ENCODE measurements around the gene PYROXD2.

DNA sequence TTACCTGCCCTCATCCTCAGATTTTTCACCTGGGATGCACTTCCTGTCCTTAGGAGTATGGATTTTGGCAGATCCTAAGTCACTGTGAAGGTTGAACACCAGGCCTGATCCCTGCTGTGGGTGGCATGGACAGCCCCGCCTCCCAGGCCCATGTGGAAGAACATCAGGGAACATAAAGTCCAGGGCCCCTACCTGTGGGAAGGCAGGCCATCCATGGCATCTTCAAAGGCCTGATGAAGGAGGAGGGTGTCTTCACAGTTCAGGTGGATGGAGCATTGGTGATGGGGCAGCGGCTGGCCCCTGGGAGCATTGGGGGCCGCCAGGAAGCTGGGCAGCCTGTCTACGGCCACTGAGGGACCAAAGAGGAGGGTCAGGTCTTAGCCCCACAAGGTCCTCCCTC is 24.6 kb downstream of the PYROXD2 start:
- TF ChIP-seq PPARA (CRISPR knock-in tag; IDR thresholded peaks at IDR 0.05; ENCODE audit: borderline replicate concordance) (no peak), ARNTL (CRISPR knock-in tag; IDR thresholded peaks at IDR 0.05; ENCODE audit: borderline replicate concordance, low read depth) (no peak), GLIS3 (CRISPR knock-in tag; IDR thresholded peaks at IDR 0.05) (no peak), CSDC2 (CRISPR knock-in tag; IDR thresholded peaks at IDR 0.05) (no peak), ZFP30 (CRISPR knock-in tag; IDR thresholded peaks at IDR 0.05) (no peak), ZFP3 (CRISPR knock-in tag; IDR thresholded peaks at IDR 0.05) (no peak)
- TF ChIP-seq, protein P1, sequence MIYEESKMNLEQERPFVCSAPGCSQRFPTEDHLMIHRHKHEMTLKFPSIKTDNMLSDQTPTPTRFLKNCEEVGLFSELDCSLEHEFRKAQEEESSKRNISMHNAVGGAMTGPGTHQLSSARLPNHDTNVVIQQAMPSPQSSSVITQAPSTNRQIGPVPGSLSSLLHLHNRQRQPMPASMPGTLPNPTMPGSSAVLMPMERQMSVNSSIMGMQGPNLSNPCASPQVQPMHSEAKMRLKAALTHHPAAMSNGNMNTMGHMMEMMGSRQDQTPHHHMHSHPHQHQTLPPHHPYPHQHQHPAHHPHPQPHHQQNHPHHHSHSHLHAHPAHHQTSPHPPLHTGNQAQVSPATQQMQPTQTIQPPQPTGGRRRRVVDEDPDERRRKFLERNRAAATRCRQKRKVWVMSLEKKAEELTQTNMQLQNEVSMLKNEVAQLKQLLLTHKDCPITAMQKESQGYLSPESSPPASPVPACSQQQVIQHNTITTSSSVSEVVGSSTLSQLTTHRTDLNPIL (CRISPR knock-in tag; IDR thresholded peaks at IDR 0.05; ENCODE audit: low read depth): no peak
- TF ChIP-seq, protein P2, sequence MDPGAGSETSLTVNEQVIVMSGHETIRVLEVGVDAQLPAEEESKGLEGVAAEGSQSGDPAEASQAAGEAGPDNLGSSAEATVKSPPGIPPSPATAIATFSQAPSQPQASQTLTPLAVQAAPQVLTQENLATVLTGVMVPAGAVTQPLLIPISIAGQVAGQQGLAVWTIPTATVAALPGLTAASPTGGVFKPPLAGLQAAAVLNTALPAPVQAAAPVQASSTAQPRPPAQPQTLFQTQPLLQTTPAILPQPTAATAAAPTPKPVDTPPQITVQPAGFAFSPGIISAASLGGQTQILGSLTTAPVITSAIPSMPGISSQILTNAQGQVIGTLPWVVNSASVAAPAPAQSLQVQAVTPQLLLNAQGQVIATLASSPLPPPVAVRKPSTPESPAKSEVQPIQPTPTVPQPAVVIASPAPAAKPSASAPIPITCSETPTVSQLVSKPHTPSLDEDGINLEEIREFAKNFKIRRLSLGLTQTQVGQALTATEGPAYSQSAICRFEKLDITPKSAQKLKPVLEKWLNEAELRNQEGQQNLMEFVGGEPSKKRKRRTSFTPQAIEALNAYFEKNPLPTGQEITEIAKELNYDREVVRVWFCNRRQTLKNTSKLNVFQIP (CRISPR knock-in tag; IDR thresholded peaks at IDR 0.05; ENCODE audit: borderline replicate concordance, low read depth): no peak
- TF ChIP-seq, protein P3, sequence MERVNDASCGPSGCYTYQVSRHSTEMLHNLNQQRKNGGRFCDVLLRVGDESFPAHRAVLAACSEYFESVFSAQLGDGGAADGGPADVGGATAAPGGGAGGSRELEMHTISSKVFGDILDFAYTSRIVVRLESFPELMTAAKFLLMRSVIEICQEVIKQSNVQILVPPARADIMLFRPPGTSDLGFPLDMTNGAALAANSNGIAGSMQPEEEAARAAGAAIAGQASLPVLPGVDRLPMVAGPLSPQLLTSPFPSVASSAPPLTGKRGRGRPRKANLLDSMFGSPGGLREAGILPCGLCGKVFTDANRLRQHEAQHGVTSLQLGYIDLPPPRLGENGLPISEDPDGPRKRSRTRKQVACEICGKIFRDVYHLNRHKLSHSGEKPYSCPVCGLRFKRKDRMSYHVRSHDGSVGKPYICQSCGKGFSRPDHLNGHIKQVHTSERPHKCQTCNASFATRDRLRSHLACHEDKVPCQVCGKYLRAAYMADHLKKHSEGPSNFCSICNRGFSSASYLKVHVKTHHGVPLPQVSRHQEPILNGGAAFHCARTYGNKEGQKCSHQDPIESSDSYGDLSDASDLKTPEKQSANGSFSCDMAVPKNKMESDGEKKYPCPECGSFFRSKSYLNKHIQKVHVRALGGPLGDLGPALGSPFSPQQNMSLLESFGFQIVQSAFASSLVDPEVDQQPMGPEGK (CRISPR knock-in tag; IDR thresholded peaks at IDR 0.05; ENCODE audit: borderline replicate concordance): no peak

Data from SK-N-SH treated with all-trans-retinoic acid at 6 μM for 48 hours (cell line).